Measurements from ENCODE around the gene PDLIM1. TPM values are rescaled to one million over a fixed set of nuclear protein-coding genes. Genes with fewer than 3 reads are reported as not detected.

PDLIM1 gene
- total and polyA plus RNA-seq, 9 of the 15 experiments (the other 6 are each of a cell fraction or from before 2014, with no cell fraction given): 19.8 to 164 (median 39.1) TPM

DNA sequence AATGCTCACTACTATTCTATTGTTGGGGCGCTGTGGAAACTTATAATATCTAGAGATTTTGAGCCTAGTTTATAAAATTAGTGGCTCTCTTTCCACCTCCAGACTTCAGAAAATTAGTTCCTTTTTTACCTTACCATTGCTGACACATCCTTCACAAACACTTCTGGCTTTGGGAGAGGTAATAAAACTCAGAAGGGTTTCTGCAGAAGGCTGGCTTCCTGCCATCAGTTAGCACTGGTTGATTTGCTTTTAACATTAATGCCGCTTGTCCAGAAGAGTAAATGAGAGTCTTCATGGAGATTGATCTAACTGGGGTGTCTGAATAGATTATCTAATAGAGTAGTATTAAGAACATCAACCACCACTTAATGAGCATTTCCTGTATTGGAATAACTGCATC, 76.4 kb downstream of the PDLIM1 start:
- no peak overlapping the region for H3K27ac ChIP-seq (ENCODE audit: extremely low read depth, low read depth, low read length)
- no peak overlapping the region for H3K4me3 ChIP-seq
- no peaks in the 10 kb centered on the region for H3K4me1 ChIP-seq (replicated peaks in 1 of 2; ENCODE audit: control insufficient read depth in 2 of 2, insufficient read depth in 2 of 2, low read length in 2 of 2)
- H3K79me2 ChIP-seq (ENCODE audit: control insufficient read depth, insufficient read depth, low read length): no peaks in the 10 kb centered on the region
- intact Hi-C loops (cut with micrococcal nuclease) (no loop called here), in situ Hi-C loops (cut with MboI) (no loop called here)
- H3K4me2 ChIP-seq (ENCODE audit: insufficient read depth, low read length): no peak overlapping the region
- WGBS (ENCODE audit: insufficient coverage, low coverage, missing lambda C conversion rate): 7% methylated on average over 2 of the region's 2 CpGs
- H2AFZ ChIP-seq (ENCODE audit: low read depth, low read length): no peak overlapping the region
- no TSS peak for BruUV-seq (replicated peaks)
- H3K9me3 ChIP-seq (replicated peaks; ENCODE audit: control insufficient read depth, insufficient read depth, low read depth, low read length): no peaks in the 10 kb centered on the region
- no peaks in the 10 kb centered on the region for H3K9me1 ChIP-seq (ENCODE audit: control insufficient read depth, insufficient read depth, low read length)
- no peak for DNase-seq (ENCODE audit: extremely low read depth in 1 of 4, low spot score in 3 of 4)
- ChIA-PET CTCF (ENCODE audit: low intra/inter-chr PET ratio) (no interaction called here), POLR2A (no interaction called here)
- no peaks in the 10 kb centered on the region for H4K20me1 ChIP-seq (replicated peaks; ENCODE audit: control insufficient read depth, insufficient read depth, low read length)
- no peaks in the 10 kb centered on the region for H3K27me3 ChIP-seq (ENCODE audit: control insufficient read depth in 2 of 2, insufficient read depth in 2 of 2, low read length in 2 of 2)
- TF ChIP-seq CXXC5 (CRISPR knock-in tag; IDR thresholded peaks at IDR 0.05) (no peak), E2F3 (CRISPR knock-in tag; IDR thresholded peaks at IDR 0.05) (no peak), HCFC1 (IDR thresholded peaks at IDR 0.05; ENCODE audit: low read depth, low read length) (no peak), POLR2G (IDR thresholded peaks at IDR 0.05; ENCODE audit: low read depth, low read length) (no peak), JUN (IDR thresholded peaks at IDR 0.05; ENCODE audit: borderline replicate concordance, low read depth, low read length) (no peak), JUN (CRISPR knock-in tag; IDR thresholded peaks at IDR 0.05; ENCODE audit: borderline replicate concordance) (no peak), MYNN (IDR thresholded peaks at IDR 0.05) (no peak), MYNN (CRISPR knock-in tag; IDR thresholded peaks at IDR 0.05) (no peak), MBD2 (IDR thresholded peaks at IDR 0.05; ENCODE audit: borderline replicate concordance, low read depth) (no peak)
- TF ChIP-seq, protein P1, sequence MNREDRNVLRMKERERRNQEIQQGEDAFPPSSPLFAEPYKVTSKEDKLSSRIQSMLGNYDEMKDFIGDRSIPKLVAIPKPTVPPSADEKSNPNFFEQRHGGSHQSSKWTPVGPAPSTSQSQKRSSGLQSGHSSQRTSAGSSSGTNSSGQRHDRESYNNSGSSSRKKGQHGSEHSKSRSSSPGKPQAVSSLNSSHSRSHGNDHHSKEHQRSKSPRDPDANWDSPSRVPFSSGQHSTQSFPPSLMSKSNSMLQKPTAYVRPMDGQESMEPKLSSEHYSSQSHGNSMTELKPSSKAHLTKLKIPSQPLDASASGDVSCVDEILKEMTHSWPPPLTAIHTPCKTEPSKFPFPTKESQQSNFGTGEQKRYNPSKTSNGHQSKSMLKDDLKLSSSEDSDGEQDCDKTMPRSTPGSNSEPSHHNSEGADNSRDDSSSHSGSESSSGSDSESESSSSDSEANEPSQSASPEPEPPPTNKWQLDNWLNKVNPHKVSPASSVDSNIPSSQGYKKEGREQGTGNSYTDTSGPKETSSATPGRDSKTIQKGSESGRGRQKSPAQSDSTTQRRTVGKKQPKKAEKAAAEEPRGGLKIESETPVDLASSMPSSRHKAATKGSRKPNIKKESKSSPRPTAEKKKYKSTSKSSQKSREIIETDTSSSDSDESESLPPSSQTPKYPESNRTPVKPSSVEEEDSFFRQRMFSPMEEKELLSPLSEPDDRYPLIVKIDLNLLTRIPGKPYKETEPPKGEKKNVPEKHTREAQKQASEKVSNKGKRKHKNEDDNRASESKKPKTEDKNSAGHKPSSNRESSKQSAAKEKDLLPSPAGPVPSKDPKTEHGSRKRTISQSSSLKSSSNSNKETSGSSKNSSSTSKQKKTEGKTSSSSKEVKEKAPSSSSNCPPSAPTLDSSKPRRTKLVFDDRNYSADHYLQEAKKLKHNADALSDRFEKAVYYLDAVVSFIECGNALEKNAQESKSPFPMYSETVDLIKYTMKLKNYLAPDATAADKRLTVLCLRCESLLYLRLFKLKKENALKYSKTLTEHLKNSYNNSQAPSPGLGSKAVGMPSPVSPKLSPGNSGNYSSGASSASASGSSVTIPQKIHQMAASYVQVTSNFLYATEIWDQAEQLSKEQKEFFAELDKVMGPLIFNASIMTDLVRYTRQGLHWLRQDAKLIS (CRISPR knock-in tag; IDR thresholded peaks at IDR 0.05): no peak
- TF ChIP-seq, protein P2, sequence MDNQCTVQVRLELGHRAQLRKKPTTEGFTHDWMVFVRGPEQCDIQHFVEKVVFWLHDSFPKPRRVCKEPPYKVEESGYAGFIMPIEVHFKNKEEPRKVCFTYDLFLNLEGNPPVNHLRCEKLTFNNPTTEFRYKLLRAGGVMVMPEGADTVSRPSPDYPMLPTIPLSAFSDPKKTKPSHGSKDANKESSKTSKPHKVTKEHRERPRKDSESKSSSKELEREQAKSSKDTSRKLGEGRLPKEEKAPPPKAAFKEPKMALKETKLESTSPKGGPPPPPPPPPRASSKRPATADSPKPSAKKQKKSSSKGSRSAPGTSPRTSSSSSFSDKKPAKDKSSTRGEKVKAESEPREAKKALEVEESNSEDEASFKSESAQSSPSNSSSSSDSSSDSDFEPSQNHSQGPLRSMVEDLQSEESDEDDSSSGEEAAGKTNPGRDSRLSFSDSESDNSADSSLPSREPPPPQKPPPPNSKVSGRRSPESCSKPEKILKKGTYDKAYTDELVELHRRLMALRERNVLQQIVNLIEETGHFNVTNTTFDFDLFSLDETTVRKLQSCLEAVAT (IDR thresholded peaks at IDR 0.05): no peak
- no peak for ATAC-seq
- no peaks in the 10 kb centered on the region for H3K36me3 ChIP-seq (ENCODE audit: control insufficient read depth, insufficient read depth, low read length)
- FAIRE-seq: no peak
- no peak overlapping the region for H3K9ac ChIP-seq (ENCODE audit: insufficient read depth in 1 of 2, low read depth in 2 of 2, low read length in 2 of 2)

Measured in K562 (cell line).